WTC11 (cell line): ENCODE data around the gene GALR2. TPM values are rescaled to one million over a fixed set of nuclear protein-coding genes. Genes with fewer than 3 reads are reported as not detected.
A peak's percentile ranks its signal among the peaks of the same experiment; 100 is the strongest.

Experiments used
- ATAC-seq: fragments of 200-7000 bp; cut with Tn5 transposase; 2 replicates; pipeline ENCODE4 v1.10.0; 2021; ENCODE audit warnings: mild to moderate bottlenecking, moderate library complexity
- CTCF ChIA-PET: fragments of 300-600 bp; sonication (Branson Sonifier 250); formaldehyde crosslinking; loops from one replicate; lab custom pipeline; 2021; ENCODE audit warnings: antibody characterized with exemption; lab: Charles Lee
- POLR2A ChIA-PET: fragments of 350-600 bp; sonication (Branson Sonifier 250); formaldehyde crosslinking; loops from one replicate; lab custom pipeline; 2021; ENCODE audit warnings: antibody characterized with exemption; lab: Charles Lee
- DNase-seq: peaks from one replicate; pipeline ENCODE4 v3.0.0; 2021; ENCODE audit warnings: low spot score
- H3K27ac Mint-ChIP-seq: 2 replicates; pipeline ENCODE4 v1.8.0; 2021; ENCODE audit warnings: mixed read lengths
- H3K27me3 Mint-ChIP-seq: 2 replicates; pipeline ENCODE4 v1.8.0; 2021; ENCODE audit warnings: low read depth, mild to moderate bottlenecking, moderate library complexity, mixed read lengths
- H3K36me3 Mint-ChIP-seq: 2 replicates; pipeline ENCODE4 v1.8.0; 2021; ENCODE audit warnings: mixed read lengths
- H3K4me1 Mint-ChIP-seq: 2 replicates; pipeline ENCODE4 v1.8.0; 2022; ENCODE audit warnings: mixed read lengths
- H3K4me3 Mint-ChIP-seq: 2 replicates; pipeline ENCODE4 v1.8.0; 2021; ENCODE audit warnings: mild to moderate bottlenecking, moderate library complexity, mixed read lengths
- H3K9me3 Mint-ChIP-seq: 2 replicates; pipeline ENCODE4 v1.8.0; 2021; ENCODE audit warnings: mixed read lengths
- CBFB ChIP-seq: sonication (generic); formaldehyde crosslinking; IDR thresholded peaks from 2 replicates; pipeline ENCODE4 v1.8.1; 2022; ENCODE audit warnings: mild to moderate bottlenecking, low read depth, missing genetic modification reagents
- EMX1 ChIP-seq: fragments of 250-450 bp; sonication (Bioruptor Pico); IDR thresholded peaks from 2 replicates; pipeline ENCODE4 v1.8.0; 2021; ENCODE audit warnings: mild to moderate bottlenecking
- NR2C2 ChIP-seq: sonication (generic); formaldehyde crosslinking; IDR thresholded peaks from 2 replicates; pipeline ENCODE4 v1.8.0; 2022; ENCODE audit warnings: mild to moderate bottlenecking, missing genetic modification reagents
- SMAD3 ChIP-seq: sonication (generic); formaldehyde crosslinking; IDR thresholded peaks from 2 replicates; pipeline ENCODE4 v1.8.0; 2022; ENCODE audit warnings: missing genetic modification reagents, mild to moderate bottlenecking, borderline replicate concordance
- ZNF671 ChIP-seq: fragments of 250-450 bp; sonication (Bioruptor Pico); IDR thresholded peaks from 2 replicates; pipeline ENCODE4 v1.8.0; 2021; ENCODE audit warnings: mild to moderate bottlenecking
- total RNA-seq: library from RNA; stranded (reverse); gene quantifications from 3 replicates; pipeline ENCODE4 v1.2.3, GENCODE V29; 2021
- TF ChIP-seq, protein P1 (sequence below): sonication (generic); formaldehyde crosslinking; IDR thresholded peaks from 2 replicates; pipeline ENCODE4 v1.8.1; 2023; ENCODE audit warnings: mild to moderate bottlenecking, missing genetic modification reagents, moderate library complexity
- TF ChIP-seq, protein P2 (sequence below): sonication (generic); formaldehyde crosslinking; IDR thresholded peaks from 2 replicates; pipeline ENCODE4 v1.8.0; 2022; ENCODE audit warnings: mild to moderate bottlenecking, missing genetic modification reagents
- TF ChIP-seq, protein P3 (sequence below): fragments of 200-600 bp; IDR thresholded peaks from 2 replicates; pipeline ENCODE4 v1.8.0; 2022; ENCODE audit warnings: antibody characterized with exemption
- TF ChIP-seq, protein P4 (sequence below): sonication (generic); formaldehyde crosslinking; IDR thresholded peaks from 2 replicates; pipeline ENCODE4 v1.8.0; 2023; ENCODE audit warnings: missing genetic modification reagents, mild to moderate bottlenecking, borderline replicate concordance
- TF ChIP-seq, protein P5 (sequence below): fragments of 250-450 bp; sonication (Bioruptor Pico); IDR thresholded peaks from 2 replicates; pipeline ENCODE4 v1.9.0; 2021; ENCODE audit warnings: mild to moderate bottlenecking, borderline replicate concordance

GALR2 gene
- total RNA-seq, 1 experiment from 2014 or later = 2.9 TPM

GRCh38 chr17:76048711-76049110 lies 25.9 kb upstream of the GALR2 start:
- no peak overlapping the region for H3K4me3 Mint-ChIP-seq

More at GRCh38 chr17:76048711-76049110, 25.9 kb upstream of the GALR2 start:
- Mint-ChIP-seq H3K4me1 (peaks cover 4% of the 10 kb centered on the region), H3K9me3 (no peaks in the 10 kb centered on the region), H3K27ac (no peak overlapping the region), H3K36me3 (peaks cover 68% of the 10 kb centered on the region), H3K27me3 (no peaks in the 10 kb centered on the region)
- TF ChIP-seq CBFB (CRISPR knock-in tag) (no peak), NR2C2 (CRISPR knock-in tag) (no peak), ZNF671 (no peak), EMX1 (CRISPR knock-in tag) (no peak), SMAD3 (CRISPR knock-in tag) (no peak)
- TF ChIP-seq, protein P1, sequence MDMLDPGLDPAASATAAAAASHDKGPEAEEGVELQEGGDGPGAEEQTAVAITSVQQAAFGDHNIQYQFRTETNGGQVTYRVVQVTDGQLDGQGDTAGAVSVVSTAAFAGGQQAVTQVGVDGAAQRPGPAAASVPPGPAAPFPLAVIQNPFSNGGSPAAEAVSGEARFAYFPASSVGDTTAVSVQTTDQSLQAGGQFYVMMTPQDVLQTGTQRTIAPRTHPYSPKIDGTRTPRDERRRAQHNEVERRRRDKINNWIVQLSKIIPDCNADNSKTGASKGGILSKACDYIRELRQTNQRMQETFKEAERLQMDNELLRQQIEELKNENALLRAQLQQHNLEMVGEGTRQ = no peak
- TF ChIP-seq, protein P2, sequence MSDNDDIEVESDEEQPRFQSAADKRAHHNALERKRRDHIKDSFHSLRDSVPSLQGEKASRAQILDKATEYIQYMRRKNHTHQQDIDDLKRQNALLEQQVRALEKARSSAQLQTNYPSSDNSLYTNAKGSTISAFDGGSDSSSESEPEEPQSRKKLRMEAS = no peak
- TF ChIP-seq, protein P3, sequence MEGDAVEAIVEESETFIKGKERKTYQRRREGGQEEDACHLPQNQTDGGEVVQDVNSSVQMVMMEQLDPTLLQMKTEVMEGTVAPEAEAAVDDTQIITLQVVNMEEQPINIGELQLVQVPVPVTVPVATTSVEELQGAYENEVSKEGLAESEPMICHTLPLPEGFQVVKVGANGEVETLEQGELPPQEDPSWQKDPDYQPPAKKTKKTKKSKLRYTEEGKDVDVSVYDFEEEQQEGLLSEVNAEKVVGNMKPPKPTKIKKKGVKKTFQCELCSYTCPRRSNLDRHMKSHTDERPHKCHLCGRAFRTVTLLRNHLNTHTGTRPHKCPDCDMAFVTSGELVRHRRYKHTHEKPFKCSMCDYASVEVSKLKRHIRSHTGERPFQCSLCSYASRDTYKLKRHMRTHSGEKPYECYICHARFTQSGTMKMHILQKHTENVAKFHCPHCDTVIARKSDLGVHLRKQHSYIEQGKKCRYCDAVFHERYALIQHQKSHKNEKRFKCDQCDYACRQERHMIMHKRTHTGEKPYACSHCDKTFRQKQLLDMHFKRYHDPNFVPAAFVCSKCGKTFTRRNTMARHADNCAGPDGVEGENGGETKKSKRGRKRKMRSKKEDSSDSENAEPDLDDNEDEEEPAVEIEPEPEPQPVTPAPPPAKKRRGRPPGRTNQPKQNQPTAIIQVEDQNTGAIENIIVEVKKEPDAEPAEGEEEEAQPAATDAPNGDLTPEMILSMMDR = no peak
- TF ChIP-seq, protein P4, sequence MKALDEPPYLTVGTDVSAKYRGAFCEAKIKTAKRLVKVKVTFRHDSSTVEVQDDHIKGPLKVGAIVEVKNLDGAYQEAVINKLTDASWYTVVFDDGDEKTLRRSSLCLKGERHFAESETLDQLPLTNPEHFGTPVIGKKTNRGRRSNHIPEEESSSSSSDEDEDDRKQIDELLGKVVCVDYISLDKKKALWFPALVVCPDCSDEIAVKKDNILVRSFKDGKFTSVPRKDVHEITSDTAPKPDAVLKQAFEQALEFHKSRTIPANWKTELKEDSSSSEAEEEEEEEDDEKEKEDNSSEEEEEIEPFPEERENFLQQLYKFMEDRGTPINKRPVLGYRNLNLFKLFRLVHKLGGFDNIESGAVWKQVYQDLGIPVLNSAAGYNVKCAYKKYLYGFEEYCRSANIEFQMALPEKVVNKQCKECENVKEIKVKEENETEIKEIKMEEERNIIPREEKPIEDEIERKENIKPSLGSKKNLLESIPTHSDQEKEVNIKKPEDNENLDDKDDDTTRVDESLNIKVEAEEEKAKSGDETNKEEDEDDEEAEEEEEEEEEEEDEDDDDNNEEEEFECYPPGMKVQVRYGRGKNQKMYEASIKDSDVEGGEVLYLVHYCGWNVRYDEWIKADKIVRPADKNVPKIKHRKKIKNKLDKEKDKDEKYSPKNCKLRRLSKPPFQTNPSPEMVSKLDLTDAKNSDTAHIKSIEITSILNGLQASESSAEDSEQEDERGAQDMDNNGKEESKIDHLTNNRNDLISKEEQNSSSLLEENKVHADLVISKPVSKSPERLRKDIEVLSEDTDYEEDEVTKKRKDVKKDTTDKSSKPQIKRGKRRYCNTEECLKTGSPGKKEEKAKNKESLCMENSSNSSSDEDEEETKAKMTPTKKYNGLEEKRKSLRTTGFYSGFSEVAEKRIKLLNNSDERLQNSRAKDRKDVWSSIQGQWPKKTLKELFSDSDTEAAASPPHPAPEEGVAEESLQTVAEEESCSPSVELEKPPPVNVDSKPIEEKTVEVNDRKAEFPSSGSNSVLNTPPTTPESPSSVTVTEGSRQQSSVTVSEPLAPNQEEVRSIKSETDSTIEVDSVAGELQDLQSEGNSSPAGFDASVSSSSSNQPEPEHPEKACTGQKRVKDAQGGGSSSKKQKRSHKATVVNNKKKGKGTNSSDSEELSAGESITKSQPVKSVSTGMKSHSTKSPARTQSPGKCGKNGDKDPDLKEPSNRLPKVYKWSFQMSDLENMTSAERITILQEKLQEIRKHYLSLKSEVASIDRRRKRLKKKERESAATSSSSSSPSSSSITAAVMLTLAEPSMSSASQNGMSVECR = no peak
- TF ChIP-seq, protein P5, sequence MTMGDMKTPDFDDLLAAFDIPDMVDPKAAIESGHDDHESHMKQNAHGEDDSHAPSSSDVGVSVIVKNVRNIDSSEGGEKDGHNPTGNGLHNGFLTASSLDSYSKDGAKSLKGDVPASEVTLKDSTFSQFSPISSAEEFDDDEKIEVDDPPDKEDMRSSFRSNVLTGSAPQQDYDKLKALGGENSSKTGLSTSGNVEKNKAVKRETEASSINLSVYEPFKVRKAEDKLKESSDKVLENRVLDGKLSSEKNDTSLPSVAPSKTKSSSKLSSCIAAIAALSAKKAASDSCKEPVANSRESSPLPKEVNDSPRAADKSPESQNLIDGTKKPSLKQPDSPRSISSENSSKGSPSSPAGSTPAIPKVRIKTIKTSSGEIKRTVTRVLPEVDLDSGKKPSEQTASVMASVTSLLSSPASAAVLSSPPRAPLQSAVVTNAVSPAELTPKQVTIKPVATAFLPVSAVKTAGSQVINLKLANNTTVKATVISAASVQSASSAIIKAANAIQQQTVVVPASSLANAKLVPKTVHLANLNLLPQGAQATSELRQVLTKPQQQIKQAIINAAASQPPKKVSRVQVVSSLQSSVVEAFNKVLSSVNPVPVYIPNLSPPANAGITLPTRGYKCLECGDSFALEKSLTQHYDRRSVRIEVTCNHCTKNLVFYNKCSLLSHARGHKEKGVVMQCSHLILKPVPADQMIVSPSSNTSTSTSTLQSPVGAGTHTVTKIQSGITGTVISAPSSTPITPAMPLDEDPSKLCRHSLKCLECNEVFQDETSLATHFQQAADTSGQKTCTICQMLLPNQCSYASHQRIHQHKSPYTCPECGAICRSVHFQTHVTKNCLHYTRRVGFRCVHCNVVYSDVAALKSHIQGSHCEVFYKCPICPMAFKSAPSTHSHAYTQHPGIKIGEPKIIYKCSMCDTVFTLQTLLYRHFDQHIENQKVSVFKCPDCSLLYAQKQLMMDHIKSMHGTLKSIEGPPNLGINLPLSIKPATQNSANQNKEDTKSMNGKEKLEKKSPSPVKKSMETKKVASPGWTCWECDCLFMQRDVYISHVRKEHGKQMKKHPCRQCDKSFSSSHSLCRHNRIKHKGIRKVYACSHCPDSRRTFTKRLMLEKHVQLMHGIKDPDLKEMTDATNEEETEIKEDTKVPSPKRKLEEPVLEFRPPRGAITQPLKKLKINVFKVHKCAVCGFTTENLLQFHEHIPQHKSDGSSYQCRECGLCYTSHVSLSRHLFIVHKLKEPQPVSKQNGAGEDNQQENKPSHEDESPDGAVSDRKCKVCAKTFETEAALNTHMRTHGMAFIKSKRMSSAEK (CRISPR knock-in tag) = no peak
- ChIA-PET CTCF (interaction anchor here (0.9 to 3.3 kb wide), 3 partner anchors 35 to 58 kb away, joined by 3 to 17 read pairs (median 3); no protein-coding TSS in a partner anchor), POLR2A (no interaction called here)
- ATAC-seq (peak; percentile 56), DNase-seq (no peak)
